Mesenteric fat pad (tissue), 1 donor: ENCODE results near the gene MYH14. TPM values are rescaled to one million over a fixed set of nuclear protein-coding genes. Genes with fewer than 3 reads are reported as not detected.
"Not testable (repeated sequence)": the region's sequence is repeated elsewhere in the genome, so short reads cannot be mapped to it uniquely, and the experiment has no call there.

Experiments used
- DNase-seq: peaks from one replicate; pipeline ENCODE4 v3.0.0-alpha.2; 2020; ENCODE audit warnings: low spot score
- total RNA-seq: library from RNA; stranded (reverse); fragmentation: NEBNext Ultra II Directional; extraction: Animal tissue kit (Norgen Biotek cat#: 25700); gene quantifications from one replicate; pipeline ENCODE4 v1.2.1, GENCODE V29; 2021
- donor health status: DM: yes; HTN: yes; CAD: no.

MYH14 gene
- total RNA-seq, 1 donor from 2014 or later = 26.4 TPM

GRCh38 chr19:50223439-50223716 is 20.0 kb downstream of the MYH14 start:
- no peak for DNase-seq

GRCh38 chr19:50224986-50225747 is 21.7 kb downstream of the MYH14 start:
- DNase-seq = no peak

- no peak for DNase-seq
Measured at GRCh38 chr19:50226536-50226935, 23.1 kb downstream of the MYH14 start.

- not testable (repeated sequence) for DNase-seq
Measured at GRCh38 chr19:50228153-50228552, 24.7 kb downstream of the MYH14 start.

- no peak for DNase-seq
Measured at GRCh38 chr19:50230379-50231351, 27.2 kb downstream of the MYH14 start.

GRCh38 chr19:50231417-50231816 is 28.0 kb downstream of the MYH14 start:
- DNase-seq = not testable (repeated sequence)

GRCh38 chr19:50231821-50232220 is 28.4 kb downstream of the MYH14 start:
- DNase-seq = no peak

GRCh38 chr19:50232600-50232999 is 29.2 kb downstream of the MYH14 start:
- no peak for DNase-seq

GRCh38 chr19:50233308-50233910 is 30.0 kb downstream of the MYH14 start:
- DNase-seq = no peak

- DNase-seq = not testable (repeated sequence)
Measured at GRCh38 chr19:50237493-50237892, 34.1 kb downstream of the MYH14 start.

- no peak for DNase-seq
Measured at GRCh38 chr19:50238043-50238442, 34.6 kb downstream of the MYH14 start.

GRCh38 chr19:50239921-50240590 is 36.6 kb downstream of the MYH14 start:
- DNase-seq = no peak

- no peak for DNase-seq
Measured at GRCh38 chr19:50242581-50242980, 39.2 kb downstream of the MYH14 start.

GRCh38 chr19:50244695-50245094 is 41.3 kb downstream of the MYH14 start:
- DNase-seq = no peak

- DNase-seq = no peak
Measured at GRCh38 chr19:50248413-50248812, 45.0 kb downstream of the MYH14 start.

GRCh38 chr19:50248826-50249225 is 45.4 kb downstream of the MYH14 start:
- no peak for DNase-seq

- no peak for DNase-seq
Measured at GRCh38 chr19:50249636-50250035, 46.2 kb downstream of the MYH14 start.

GRCh38 chr19:50250450-50251136 is 47.2 kb downstream of the MYH14 start:
- DNase-seq = no peak

GRCh38 chr19:50252111-50252886 is 48.9 kb downstream of the MYH14 start:
- DNase-seq = no peak

- no peak for DNase-seq
Measured at GRCh38 chr19:50252887-50253268, 49.5 kb downstream of the MYH14 start.
